Stimulated activated naive CD8-positive, alpha-beta T cell treated with anti-CD3 and anti-CD28 coated beads, Interleukin-15, amount 100 ng/mL, for 72 hours (primary cell): ENCODE data around the gene ZEB1.
"Not testable (repeated sequence)": the region's sequence is repeated elsewhere in the genome, so short reads cannot be mapped to it uniquely, and the experiment has no call there.

ENCODE experiments used
- ATAC-seq: fragments of 150-1000 bp; cut with Tn5 transposase; 2 replicates; pipeline ENCODE4 v1.10.0; 2021; ENCODE audit warnings: mild to moderate bottlenecking, moderate library complexity
- DNase-seq, 2 donors: peaks; one replicate each; pipeline ENCODE4 v3.0.0; 2021 to 2022
- H3K27ac Mint-ChIP-seq, 2 donors: one replicate each; pipeline ENCODE4 v1.8.0; 2022; ENCODE audit warnings: mild to moderate bottlenecking in 2 of 2, mixed read lengths in 2 of 2, moderate library complexity in 2 of 2
- H3K27me3 Mint-ChIP-seq: one replicate; pipeline ENCODE4 v1.8.0; 2022; ENCODE audit warnings: mixed read lengths
- H3K4me1 Mint-ChIP-seq: one replicate; pipeline ENCODE4 v1.8.0; 2022; ENCODE audit warnings: mild to moderate bottlenecking, mixed read lengths
- H3K4me3 Mint-ChIP-seq, 2 donors: one replicate each; pipeline ENCODE4 v1.8.0; 2022; ENCODE audit warnings: mild to moderate bottlenecking in 2 of 2, mixed read lengths in 2 of 2, moderate library complexity in 1 of 2
- H3K9me3 Mint-ChIP-seq, 2 donors: one replicate each; pipeline ENCODE4 v1.8.0; 2022; ENCODE audit warnings: mixed read lengths in 2 of 2

Gene ZEB1

DNA sequence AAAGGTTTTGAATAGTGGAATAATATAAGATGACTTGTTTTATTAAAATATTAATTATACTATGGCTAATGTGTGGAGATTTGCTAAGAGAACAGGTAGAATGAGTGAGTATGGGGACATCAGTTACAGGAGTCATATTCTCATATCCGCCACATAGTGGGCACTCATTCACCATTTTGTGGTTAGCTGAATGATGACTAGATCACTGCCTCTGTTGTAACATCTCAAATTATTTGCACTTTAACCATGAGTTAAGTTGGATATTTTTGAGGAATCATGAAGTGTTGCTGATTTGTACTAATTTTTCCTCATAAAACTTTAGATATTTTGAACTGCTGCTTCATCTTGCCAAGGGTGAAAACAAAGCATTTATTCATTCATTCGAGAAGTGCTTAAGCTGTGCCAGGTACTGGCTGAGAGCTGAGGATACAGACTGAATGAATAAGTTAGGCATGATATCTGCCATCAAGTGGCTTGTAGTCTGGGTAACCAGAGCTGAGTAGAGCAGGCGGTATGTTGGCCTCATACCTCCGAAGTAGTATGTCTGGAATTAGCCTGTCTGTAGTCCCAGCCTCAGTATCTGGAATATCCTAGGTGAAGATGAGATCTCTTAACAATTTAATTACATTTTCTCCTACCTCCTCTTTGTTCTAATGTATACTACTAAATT is 100.5 kb downstream of the ZEB1 start:
- peaks cover 34% of the 10 kb centered on the region for H3K4me1 Mint-ChIP-seq
- DNase-seq (peak in 1 of 2 donors; percentile 14), ATAC-seq (peak; percentile 93)
- H3K27me3 Mint-ChIP-seq, result no peaks in the 10 kb centered on the region
- no peak overlapping the region for H3K27ac Mint-ChIP-seq
- no peaks in the 10 kb centered on the region for H3K9me3 Mint-ChIP-seq
- H3K4me3 Mint-ChIP-seq, result no peak overlapping the region

DNA sequence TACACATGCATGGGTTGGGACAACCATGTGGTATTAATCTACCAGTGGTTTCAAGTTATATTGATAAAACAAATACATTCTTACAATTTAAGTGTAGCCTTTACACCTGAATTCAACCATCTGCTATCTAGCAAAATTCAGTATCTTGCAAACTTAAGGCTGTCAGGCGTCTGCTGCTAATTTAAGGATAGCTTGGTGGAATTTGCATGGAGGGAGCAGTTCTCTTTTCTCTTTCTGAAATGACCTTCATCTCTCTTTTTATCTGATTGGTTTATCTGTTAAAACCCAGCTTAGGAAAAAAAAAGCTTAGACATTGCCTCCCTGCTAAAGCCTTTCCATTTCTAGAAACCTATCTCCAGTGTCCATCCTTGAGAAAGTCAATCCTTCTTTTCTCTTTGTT is 102.3 kb downstream of the ZEB1 start:
- Mint-ChIP-seq H3K9me3 (no peaks in the 10 kb centered on the region), H3K27ac (no peak overlapping the region), H3K4me1 (peaks cover 43% of the 10 kb centered on the region), H3K4me3 (no peak overlapping the region), H3K27me3 (no peaks in the 10 kb centered on the region)
- no peak for ATAC-seq
- DNase-seq, result no peak

DNA sequence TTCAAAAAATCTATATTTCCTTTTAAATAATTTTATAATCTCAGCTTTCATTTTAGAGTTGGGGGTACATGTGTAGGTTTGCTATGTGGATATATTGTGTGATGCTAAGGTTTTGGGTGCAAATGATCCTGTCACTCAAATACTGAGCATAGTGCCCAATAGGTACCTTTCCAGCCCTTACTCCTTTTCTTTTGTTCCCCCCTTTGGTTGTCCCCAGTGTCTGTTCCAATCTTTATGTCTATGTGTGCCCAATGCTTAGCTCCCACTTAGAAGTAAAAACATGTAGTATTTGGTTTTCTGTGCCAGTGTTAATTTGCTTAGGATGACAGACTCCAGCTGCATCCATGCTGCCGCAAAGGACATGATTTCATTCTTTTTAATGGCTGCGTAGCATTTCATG is 103.6 kb downstream of the ZEB1 start:
- ATAC-seq (no peak), DNase-seq (no peak)
- Mint-ChIP-seq H3K27me3 (no peaks in the 10 kb centered on the region), H3K4me3 (no peak overlapping the region), H3K4me1 (peaks cover 45% of the 10 kb centered on the region), H3K27ac (no peak overlapping the region), H3K9me3 (peaks cover 0 to under 1% of the 10 kb centered on the region in 2 donors)

DNA sequence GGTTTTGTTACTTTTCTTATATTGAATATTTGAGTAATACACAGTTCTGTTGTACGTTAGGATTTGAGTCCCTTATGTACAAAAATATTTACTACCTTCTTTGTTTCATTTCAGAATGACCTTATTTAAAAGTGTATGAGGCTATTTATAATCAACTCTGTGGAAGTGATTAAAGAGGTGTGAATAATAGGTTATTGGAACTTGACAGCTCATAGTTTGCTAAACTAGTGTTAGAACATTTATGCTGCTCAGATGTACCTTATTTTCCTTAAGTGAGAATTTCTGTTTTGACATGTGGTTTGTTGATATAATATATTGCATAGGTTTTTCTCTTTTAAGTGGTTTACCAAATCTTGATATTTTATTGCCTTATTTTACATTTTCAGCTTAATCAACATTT is 105.5 kb downstream of the ZEB1 start:
- Mint-ChIP-seq H3K4me3 (no peak overlapping the region), H3K4me1 (peaks cover 46% of the 10 kb centered on the region), H3K9me3 (peaks cover 5 to 8% of the 10 kb centered on the region in 2 donors), H3K27me3 (no peaks in the 10 kb centered on the region), H3K27ac (no peak overlapping the region)
- ATAC-seq (no peak), DNase-seq (no peak)

DNA sequence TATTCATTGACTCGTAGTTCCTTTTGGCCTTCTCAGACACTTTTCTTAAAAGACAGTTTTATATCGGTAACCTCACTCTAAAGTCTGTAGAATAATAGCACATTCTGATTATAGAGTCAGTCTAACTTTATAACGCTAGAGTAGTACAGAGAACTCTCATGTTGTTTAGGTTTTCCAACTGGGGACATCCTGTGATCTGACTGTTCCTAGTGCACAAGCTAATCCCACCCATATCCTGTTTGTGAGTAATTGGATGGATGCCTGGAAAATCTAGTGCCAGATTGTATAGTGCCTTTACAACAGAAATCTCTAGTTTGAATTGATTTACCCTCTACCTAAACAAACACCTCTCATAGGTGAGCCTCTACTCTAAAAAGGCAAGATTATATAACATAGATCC is 107.4 kb downstream of the ZEB1 start:
- no peak for ATAC-seq
- Mint-ChIP-seq H3K4me3 (no peak overlapping the region), H3K4me1 (peaks cover 31% of the 10 kb centered on the region), H3K27ac (no peak overlapping the region), H3K27me3 (no peaks in the 10 kb centered on the region), H3K9me3 (peaks cover 5 to 8% of the 10 kb centered on the region in 2 donors)
- no peak for DNase-seq

- ATAC-seq, H3K27ac Mint-ChIP-seq, H3K9me3 Mint-ChIP-seq, DNase-seq, H3K4me3 Mint-ChIP-seq, H3K27me3 Mint-ChIP-seq: not testable (repeated sequence)
- peaks cover 31% of the 10 kb centered on the region for H3K4me1 Mint-ChIP-seq
Measured at GRCh38 chr10:31427334-31427733, 108.3 kb downstream of the ZEB1 start.

DNA sequence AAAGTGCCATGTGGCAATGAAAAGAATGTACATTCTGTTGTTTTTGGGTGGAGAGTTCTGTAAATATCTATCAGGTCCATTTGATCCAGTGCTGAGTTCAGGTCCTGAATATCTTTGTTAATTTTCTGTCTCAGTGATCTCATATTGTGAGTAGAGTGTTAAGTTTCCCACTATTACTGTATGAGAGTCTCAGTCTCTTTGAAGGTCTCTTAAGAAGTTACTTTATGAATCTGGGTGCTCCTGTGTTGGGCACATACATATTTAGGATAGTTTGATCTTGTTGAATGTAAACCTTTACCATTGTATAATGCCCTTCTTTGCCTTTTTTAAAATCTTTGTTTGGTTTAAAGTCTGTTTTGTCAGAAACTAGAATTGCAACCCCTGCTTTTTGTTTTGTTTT is 109.5 kb downstream of the ZEB1 start:
- not testable (repeated sequence) for H3K27me3 Mint-ChIP-seq, H3K27ac Mint-ChIP-seq, H3K4me3 Mint-ChIP-seq, DNase-seq, H3K9me3 Mint-ChIP-seq
- peak; percentile 85 for ATAC-seq
- H3K4me1 Mint-ChIP-seq, result peaks cover 31% of the 10 kb centered on the region

GRCh38 chr10:31431021-31431420 is 112.0 kb downstream of the ZEB1 start:
- Mint-ChIP-seq H3K27me3 (no peaks in the 10 kb centered on the region), H3K27ac (no peak overlapping the region), H3K4me1 (peaks cover 24% of the 10 kb centered on the region), H3K4me3 (no peak overlapping the region), H3K9me3 (peaks cover 11 to 17% of the 10 kb centered on the region in 2 donors)
- ATAC-seq, result no peak
- DNase-seq, result no peak

DNA sequence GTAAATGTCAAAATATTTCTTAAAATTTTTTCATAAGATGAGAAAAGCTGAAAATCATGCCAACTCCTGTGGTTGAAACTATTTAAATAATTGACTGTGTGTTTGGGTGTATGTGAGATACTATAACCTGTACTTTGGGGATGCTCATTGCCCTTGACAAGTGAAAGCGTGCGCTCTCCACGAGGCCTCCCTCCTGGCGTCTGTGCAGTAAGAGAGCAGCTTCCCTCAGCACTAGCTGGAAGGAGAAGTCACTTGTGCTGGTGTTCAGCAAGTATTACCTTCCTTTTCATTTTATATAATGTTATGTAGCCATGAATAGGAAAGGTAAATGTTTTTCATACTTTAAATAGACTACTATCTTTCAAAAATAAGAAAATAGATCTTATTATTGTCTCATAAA is 118.9 kb downstream of the ZEB1 start:
- ATAC-seq (no peak), DNase-seq (no peak)
- Mint-ChIP-seq H3K9me3 (peaks cover 23 to 29% of the 10 kb centered on the region in 2 donors), H3K4me3 (no peak overlapping the region), H3K4me1 (no peaks in the 10 kb centered on the region), H3K27me3 (no peaks in the 10 kb centered on the region), H3K27ac (no peak overlapping the region)

DNA sequence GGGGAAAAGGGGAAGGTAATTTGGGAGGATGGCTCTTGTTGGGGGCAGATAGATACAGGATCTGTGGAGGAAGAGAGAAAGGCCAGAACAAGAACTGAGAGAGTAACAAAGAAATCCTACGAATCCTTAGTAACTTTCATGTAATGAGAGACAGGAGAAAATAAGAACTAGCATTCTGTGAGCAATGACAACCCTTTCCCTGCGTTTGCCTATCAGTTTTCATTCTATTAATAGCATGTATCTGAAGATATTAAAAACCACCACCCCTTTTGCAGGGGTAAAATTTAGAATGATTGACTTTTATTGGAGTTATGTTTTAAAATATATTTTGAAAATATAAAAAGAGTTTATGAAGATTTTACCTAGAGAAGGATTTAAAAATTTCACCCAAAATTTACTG is 132.8 kb downstream of the ZEB1 start:
- no peaks in the 10 kb centered on the region for H3K27me3 Mint-ChIP-seq
- H3K4me3 Mint-ChIP-seq, result no peak overlapping the region
- DNase-seq (no peak), ATAC-seq (no peak)
- peaks cover 8 to 16% of the 10 kb centered on the region in 2 donors for H3K9me3 Mint-ChIP-seq
- H3K4me1 Mint-ChIP-seq, result peaks cover 18% of the 10 kb centered on the region
- H3K27ac Mint-ChIP-seq, result no peak overlapping the region

DNA sequence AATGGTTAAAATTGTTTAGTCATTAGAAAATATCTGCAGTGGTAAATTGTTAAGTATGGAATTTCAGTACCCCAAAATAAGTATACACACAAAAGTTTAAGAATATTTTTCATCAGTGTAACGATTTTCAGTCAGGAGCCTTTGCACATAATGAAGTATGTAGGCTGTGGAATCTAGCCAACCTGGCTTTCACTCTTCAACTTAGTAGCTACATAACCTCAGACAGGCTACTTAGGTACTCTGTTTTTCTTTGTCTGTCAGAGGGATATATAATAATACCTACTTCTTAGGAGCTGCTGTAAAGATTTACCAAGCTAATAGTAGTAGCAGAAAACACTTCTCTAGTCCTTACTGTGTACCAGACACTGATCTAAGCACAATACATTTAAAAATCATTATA is 137.5 kb downstream of the ZEB1 start:
- Mint-ChIP-seq H3K4me1 (peaks cover 16% of the 10 kb centered on the region), H3K9me3 (peaks cover 15 to 22% of the 10 kb centered on the region in 2 donors), H3K27me3 (no peaks in the 10 kb centered on the region), H3K27ac (no peak overlapping the region), H3K4me3 (no peak overlapping the region)
- DNase-seq (no peak), ATAC-seq (no peak)

- ATAC-seq (no peak), DNase-seq (no peak)
- H3K27ac Mint-ChIP-seq, result no peak overlapping the region
- H3K27me3 Mint-ChIP-seq, result no peaks in the 10 kb centered on the region
- H3K9me3 Mint-ChIP-seq, result peaks cover 28 to 31% of the 10 kb centered on the region in 2 donors
- H3K4me3 Mint-ChIP-seq, result no peak overlapping the region
- peaks cover 6% of the 10 kb centered on the region for H3K4me1 Mint-ChIP-seq
Measured at GRCh38 chr10:31457858-31458257, 138.8 kb downstream of the ZEB1 start.

- Mint-ChIP-seq H3K27me3 (no peaks in the 10 kb centered on the region), H3K4me1 (peaks cover 6% of the 10 kb centered on the region), H3K9me3 (peaks cover 31 to 39% of the 10 kb centered on the region in 2 donors), H3K27ac (no peak overlapping the region), H3K4me3 (no peak overlapping the region)
- ATAC-seq (no peak), DNase-seq (no peak)
Measured at GRCh38 chr10:31458974-31459373, 140.0 kb downstream of the ZEB1 start.

- H3K9me3 Mint-ChIP-seq, result peaks cover 23 to 38% of the 10 kb centered on the region in 2 donors
- H3K27me3 Mint-ChIP-seq, result no peaks in the 10 kb centered on the region
- H3K27ac Mint-ChIP-seq, result no peak overlapping the region
- DNase-seq (no peak), ATAC-seq (no peak)
- no peak overlapping the region for H3K4me3 Mint-ChIP-seq
- H3K4me1 Mint-ChIP-seq, result peaks cover 2% of the 10 kb centered on the region
Measured at GRCh38 chr10:31460242-31460641, 141.2 kb downstream of the ZEB1 start.

DNA sequence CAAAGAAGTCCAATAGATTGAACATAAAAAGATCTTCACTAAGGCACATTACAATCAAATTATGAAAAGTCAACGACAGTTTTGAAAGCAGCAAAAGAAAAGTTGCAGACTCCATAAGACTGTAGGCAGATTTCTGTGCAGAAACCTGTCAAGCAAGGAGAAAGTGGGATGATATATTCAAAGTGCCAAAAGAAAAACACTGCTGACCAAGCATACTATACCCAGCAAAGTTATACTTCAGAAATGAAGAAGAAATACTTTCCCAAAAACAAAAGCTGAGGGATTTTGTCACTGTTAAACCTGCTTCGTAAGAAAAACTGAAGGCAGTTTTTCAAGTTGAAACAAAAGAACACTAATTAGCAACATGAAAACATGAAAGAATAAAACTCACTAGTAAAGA is 145.5 kb downstream of the ZEB1 start:
- Mint-ChIP-seq H3K4me1 (no peaks in the 10 kb centered on the region), H3K4me3 (no peak overlapping the region), H3K9me3 (peaks cover 37 to 53% of the 10 kb centered on the region in 2 donors), H3K27me3 (no peaks in the 10 kb centered on the region), H3K27ac (no peak overlapping the region)
- no peak for DNase-seq
- ATAC-seq, result no peak

- Mint-ChIP-seq H3K4me1 (no peaks in the 10 kb centered on the region), H3K27ac (no peak overlapping the region), H3K9me3 (peaks cover 31 to 46% of the 10 kb centered on the region in 2 donors), H3K27me3 (no peaks in the 10 kb centered on the region), H3K4me3 (no peak overlapping the region)
- no peak for DNase-seq
- ATAC-seq, result no peak
Measured at GRCh38 chr10:31466313-31466712, 147.3 kb downstream of the ZEB1 start.
